Suprapubic skin (tissue), 3 donors: ENCODE results near the gene MAD2L1.

ENCODE experiments used
- EP300 ChIP-seq: sonication (generic); formaldehyde crosslinking; IDR thresholded peaks from one replicate; pipeline ENCODE4 v1.6.1; 2017; ENCODE audit warnings: antibody characterized with exemption
- TF ChIP-seq, protein P1 (sequence below), 2 donors: fragments of 200-600 bp in 1 of 2; fragments of 450-650 bp in 1 of 2; sonication (generic) in 1 of 2; IDR thresholded peaks; one replicate each; pipeline ENCODE4 v1.5.1; 2016 to 2019; ENCODE audit warnings: antibody characterized with exemption in 2 of 2, mild to moderate bottlenecking in 1 of 2, moderate library complexity in 1 of 2

DNA sequence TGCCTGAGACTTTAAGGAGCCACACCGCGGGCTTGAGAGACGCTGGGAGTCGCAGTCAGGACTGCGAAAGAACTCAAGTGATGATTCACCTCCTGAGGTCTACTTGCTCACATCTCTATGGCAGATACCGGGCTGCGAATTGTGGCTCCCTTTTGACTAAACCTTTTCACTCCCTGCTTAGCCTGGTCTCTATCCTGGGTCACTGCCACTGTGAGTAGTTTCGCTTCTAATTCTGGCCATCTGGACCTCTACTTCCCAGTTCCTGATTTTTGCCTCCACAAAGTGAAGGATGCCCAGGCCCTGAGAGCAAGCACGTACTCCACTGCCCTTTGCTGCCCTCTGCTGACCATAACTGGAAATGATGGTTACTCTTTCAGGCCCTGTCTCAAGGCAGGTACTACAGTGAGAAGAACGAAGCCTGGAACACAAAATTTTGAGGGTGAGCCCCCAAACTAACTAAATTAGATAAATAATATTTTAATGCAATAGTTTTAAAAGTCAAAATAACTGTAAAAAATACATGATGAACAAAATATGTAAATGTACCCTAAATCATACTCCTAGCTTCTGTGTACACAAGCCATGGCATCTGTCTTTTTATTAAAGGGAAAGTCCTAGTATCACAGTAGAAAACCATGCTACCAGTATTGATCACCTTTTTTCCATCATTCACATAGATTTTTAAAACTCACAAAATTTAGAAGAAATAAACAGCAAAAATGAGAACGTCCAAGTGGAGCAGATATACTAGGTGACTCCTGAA lies 16.7 kb downstream of the MAD2L1 start:
- TF ChIP-seq EP300: no peak
- TF ChIP-seq, protein P1, sequence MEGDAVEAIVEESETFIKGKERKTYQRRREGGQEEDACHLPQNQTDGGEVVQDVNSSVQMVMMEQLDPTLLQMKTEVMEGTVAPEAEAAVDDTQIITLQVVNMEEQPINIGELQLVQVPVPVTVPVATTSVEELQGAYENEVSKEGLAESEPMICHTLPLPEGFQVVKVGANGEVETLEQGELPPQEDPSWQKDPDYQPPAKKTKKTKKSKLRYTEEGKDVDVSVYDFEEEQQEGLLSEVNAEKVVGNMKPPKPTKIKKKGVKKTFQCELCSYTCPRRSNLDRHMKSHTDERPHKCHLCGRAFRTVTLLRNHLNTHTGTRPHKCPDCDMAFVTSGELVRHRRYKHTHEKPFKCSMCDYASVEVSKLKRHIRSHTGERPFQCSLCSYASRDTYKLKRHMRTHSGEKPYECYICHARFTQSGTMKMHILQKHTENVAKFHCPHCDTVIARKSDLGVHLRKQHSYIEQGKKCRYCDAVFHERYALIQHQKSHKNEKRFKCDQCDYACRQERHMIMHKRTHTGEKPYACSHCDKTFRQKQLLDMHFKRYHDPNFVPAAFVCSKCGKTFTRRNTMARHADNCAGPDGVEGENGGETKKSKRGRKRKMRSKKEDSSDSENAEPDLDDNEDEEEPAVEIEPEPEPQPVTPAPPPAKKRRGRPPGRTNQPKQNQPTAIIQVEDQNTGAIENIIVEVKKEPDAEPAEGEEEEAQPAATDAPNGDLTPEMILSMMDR (IDR thresholded peaks at IDR 0.05): peak; percentile 66 to 81
